ENCODE measurements around the gene LRRC32. TPM values are rescaled to one million over a fixed set of nuclear protein-coding genes. Genes with fewer than 3 reads are reported as not detected.

Gene LRRC32
- total RNA-seq, 4 donors from 2014 or later, result 22.7 to 37.6 (median 31.1) TPM

GRCh38 chr11:76699451-76700091 lies 29.0 kb upstream of the LRRC32 start:
- no peak overlapping the region for H3K27ac ChIP-seq
- TF ChIP-seq, protein P1, sequence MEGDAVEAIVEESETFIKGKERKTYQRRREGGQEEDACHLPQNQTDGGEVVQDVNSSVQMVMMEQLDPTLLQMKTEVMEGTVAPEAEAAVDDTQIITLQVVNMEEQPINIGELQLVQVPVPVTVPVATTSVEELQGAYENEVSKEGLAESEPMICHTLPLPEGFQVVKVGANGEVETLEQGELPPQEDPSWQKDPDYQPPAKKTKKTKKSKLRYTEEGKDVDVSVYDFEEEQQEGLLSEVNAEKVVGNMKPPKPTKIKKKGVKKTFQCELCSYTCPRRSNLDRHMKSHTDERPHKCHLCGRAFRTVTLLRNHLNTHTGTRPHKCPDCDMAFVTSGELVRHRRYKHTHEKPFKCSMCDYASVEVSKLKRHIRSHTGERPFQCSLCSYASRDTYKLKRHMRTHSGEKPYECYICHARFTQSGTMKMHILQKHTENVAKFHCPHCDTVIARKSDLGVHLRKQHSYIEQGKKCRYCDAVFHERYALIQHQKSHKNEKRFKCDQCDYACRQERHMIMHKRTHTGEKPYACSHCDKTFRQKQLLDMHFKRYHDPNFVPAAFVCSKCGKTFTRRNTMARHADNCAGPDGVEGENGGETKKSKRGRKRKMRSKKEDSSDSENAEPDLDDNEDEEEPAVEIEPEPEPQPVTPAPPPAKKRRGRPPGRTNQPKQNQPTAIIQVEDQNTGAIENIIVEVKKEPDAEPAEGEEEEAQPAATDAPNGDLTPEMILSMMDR (IDR thresholded peaks at IDR 0.05), result no peak
- TF ChIP-seq POLR2AphosphoS5 (IDR thresholded peaks at IDR 0.05), result no peak
- no peak for TF ChIP-seq POLR2A (IDR thresholded peaks at IDR 0.05)
- no peak for TF ChIP-seq EP300 (IDR thresholded peaks at IDR 0.05)
- 100% methylated on average over 1 of the region's 3 CpGs; no CpG with 5 or more reads in 1 of the 2 donors for WGBS, 2 donors (ENCODE audit: low coverage in 1 of 2)

DNA sequence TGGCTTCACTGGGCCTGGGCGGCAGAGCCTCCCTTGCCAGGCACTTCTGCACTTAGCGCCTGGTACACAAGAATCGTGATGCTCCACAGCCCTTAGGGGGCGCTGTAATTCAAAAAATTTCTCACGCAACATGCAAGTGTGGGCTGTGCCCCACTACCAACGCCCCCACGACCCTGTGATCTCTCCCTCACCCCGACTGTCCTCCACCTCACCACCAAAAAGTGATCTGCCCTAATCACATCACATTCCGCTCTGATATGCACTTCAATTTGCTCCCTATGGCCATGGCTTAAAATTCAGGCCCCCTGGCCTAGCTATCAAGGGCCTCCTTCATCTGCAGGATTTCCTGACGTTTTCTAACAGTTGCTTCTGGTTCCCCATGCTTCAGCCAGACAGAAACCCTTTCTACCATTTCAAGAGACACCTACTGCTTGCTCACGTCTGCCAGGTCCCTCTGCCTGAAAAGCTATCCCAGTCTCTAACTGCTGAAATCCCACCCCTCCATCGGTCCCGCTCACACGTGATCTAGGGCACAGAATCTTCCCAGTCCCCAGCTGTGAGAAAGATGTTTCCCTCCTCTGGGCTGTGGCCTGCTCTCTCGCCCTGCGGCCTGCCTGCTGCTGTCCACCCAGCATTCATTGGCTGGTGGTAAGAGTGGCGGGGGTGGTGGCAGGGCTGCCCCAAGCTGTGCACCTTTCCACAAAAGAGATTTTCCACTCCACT lies 27.9 kb upstream of the LRRC32 start:
- no peak for ATAC-seq
- Histone ChIP-seq H3K9me3 (no peaks in the 10 kb centered on the region), H3K4me1 (no peaks in the 10 kb centered on the region), H3K27ac (no peak overlapping the region), H3K4me3 (no peak overlapping the region), H3K36me3 (no peaks in the 10 kb centered on the region), H3K27me3 (no peaks in the 10 kb centered on the region)
- TF ChIP-seq POLR2AphosphoS5 (IDR thresholded peaks at IDR 0.05), result no peak
- TF ChIP-seq EP300 (IDR thresholded peaks at IDR 0.05), result no peak
- no peak for TF ChIP-seq POLR2A (IDR thresholded peaks at IDR 0.05)
- TF ChIP-seq, protein P1 (IDR thresholded peaks at IDR 0.05), result no peak
- 70 to 71% methylated on average over 3 to 11 of the region's 17 CpGs for WGBS, 2 donors (ENCODE audit: low coverage in 1 of 2)

More at GRCh38 chr11:76699451-76700091, 29.0 kb upstream of the LRRC32 start:
- H3K4me1 ChIP-seq, result no peaks in the 10 kb centered on the region
- no peak for ATAC-seq
- H3K27me3 ChIP-seq, result no peaks in the 10 kb centered on the region
- H3K36me3 ChIP-seq, result no peaks in the 10 kb centered on the region
- H3K4me3 ChIP-seq, result no peak overlapping the region
- H3K9me3 ChIP-seq, result no peaks in the 10 kb centered on the region

- H3K36me3 ChIP-seq, result no peaks in the 10 kb centered on the region
- H3K27me3 ChIP-seq, result no peaks in the 10 kb centered on the region
- no peaks in the 10 kb centered on the region for H3K9me3 ChIP-seq
- H3K4me3 ChIP-seq, result no peak overlapping the region
- WGBS, 2 donors (ENCODE audit: low coverage in 1 of 2), result 97 to 100% methylated on average over 1 to 10 of the region's 12 CpGs
- no peak overlapping the region for H3K27ac ChIP-seq
- ATAC-seq, result no peak
- TF ChIP-seq POLR2AphosphoS5 (IDR thresholded peaks at IDR 0.05) (no peak), EP300 (IDR thresholded peaks at IDR 0.05) (no peak), POLR2A (IDR thresholded peaks at IDR 0.05) (no peak)
- TF ChIP-seq, protein P1 (IDR thresholded peaks at IDR 0.05), result no peak
- H3K4me1 ChIP-seq, result no peaks in the 10 kb centered on the region
Measured at GRCh38 chr11:76696756-76697155, 26.2 kb upstream of the LRRC32 start.

DNA sequence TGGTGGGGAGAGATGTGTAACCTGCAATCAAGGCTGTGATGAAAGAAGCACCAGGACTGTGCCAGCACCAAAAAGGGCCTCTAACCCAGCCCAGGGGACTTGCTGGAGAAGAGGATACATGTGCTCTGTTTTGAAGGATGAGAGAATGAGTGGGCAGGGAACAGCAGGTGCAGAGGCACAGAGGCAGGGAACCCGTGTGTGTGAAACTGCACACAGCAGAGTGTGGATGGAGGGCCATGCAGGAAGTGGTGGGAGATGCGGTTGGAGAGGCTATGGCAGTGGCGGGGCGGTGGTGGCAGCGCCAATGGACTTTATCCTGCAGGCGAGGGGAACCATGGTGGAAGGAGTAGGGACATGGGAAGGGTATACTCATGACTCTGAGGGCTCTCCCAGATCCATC lies 25.2 kb upstream of the LRRC32 start:
- ATAC-seq, result no peak

More for the DNA sequence above, 25.2 kb upstream of the LRRC32 start:
- 79 to 90% methylated on average over 6 of the region's 6 CpGs for WGBS, 2 donors (ENCODE audit: low coverage in 1 of 2)
- Histone ChIP-seq H3K27ac (no peak overlapping the region), H3K4me3 (no peak overlapping the region), H3K27me3 (no peaks in the 10 kb centered on the region), H3K9me3 (no peaks in the 10 kb centered on the region), H3K4me1 (no peaks in the 10 kb centered on the region), H3K36me3 (no peaks in the 10 kb centered on the region)
- TF ChIP-seq POLR2A (IDR thresholded peaks at IDR 0.05), result no peak
- no peak for TF ChIP-seq POLR2AphosphoS5 (IDR thresholded peaks at IDR 0.05)
- TF ChIP-seq, protein P1 (IDR thresholded peaks at IDR 0.05), result no peak
- TF ChIP-seq EP300 (IDR thresholded peaks at IDR 0.05), result no peak
